Gastroesophageal sphincter (tissue), 3 donors: ENCODE data around the gene ANK3.

Experiments
- CTCF ChIP-seq, 4 experiments: fragments of 200-600 bp in 2 of 4; fragments of 450-650 bp in 2 of 4; sonication (generic) in 1 of 4; IDR thresholded peaks; one replicate each; pipeline ENCODE4 v1.5.1; 2017 to 2019; ENCODE audit warnings: antibody characterized with exemption in 4 of 4, mild to moderate bottlenecking in 2 of 4, moderate library complexity in 2 of 4
- EP300 ChIP-seq: sonication (generic); formaldehyde crosslinking; IDR thresholded peaks from one replicate; pipeline ENCODE4 v1.6.1; 2017; ENCODE audit warnings: antibody characterized with exemption, mild to moderate bottlenecking
- POLR2A ChIP-seq, 2 donors: fragments of 450-650 bp; IDR thresholded peaks; one replicate each; pipeline ENCODE4 v1.6.1; 2017; ENCODE audit warnings: antibody characterized with exemption in 2 of 2, mild to moderate bottlenecking in 2 of 2, moderate library complexity in 1 of 2

GRCh38 chr10:60031183-60031582, 358.5 kb downstream of the ANK3 start:
- TF ChIP-seq CTCF (IDR thresholded peaks at IDR 0.05) (no peak), POLR2A (IDR thresholded peaks at IDR 0.05) (no peak), EP300 (no peak)
